8988T (cell line): ENCODE data around the gene SYP.
A peak's percentile ranks its signal among the peaks of the same experiment; 100 is the strongest.
"Not testable (repeated sequence)": the region's sequence is repeated elsewhere in the genome, so short reads cannot be mapped to it uniquely, and the experiment has no call there.

Experiments used
- DNase-seq: peaks from one replicate; pipeline ENCODE4 v3.0.0; 2011

Gene SYP

DNA sequence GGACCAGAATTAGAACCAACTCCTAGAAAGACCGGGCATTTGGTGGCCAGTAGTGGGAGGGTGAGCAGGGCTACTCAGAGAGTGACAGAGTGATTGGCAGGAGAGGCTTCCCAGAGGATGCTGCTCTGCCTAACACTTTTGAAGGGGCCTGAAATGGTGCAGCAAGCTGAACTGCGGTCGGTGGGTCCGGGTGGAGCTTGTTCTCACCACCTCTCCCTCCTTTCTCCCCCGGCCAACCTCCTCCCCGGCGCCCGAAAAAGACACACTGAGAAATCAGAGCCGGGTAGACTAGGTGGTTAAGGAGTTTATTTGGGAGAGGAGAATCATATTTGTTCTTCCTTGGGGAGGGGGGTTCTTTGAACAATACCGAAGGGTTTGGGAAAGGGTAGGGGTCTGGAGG, 12.5 kb downstream of the SYP start:
- no peak for DNase-seq

DNA sequence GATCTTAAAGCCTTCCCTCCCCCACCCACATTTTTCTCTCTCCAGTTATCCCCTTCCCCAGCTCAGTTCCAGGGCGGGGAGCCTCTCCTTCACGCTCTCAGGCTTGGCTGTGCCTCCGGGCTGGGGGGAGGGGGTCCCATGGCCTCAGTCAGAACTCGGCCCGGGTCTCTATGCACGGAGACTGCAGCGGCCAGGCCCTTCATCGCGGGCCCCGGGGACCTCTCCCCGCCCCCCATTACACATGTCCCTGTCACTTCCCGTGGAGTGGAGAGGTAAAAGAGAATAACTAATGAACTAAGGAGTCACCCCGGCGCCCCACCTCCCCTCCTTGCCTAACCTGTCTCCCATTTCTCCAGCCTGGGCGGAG, 13.0 kb downstream of the SYP start:
- DNase-seq, result no peak

DNA sequence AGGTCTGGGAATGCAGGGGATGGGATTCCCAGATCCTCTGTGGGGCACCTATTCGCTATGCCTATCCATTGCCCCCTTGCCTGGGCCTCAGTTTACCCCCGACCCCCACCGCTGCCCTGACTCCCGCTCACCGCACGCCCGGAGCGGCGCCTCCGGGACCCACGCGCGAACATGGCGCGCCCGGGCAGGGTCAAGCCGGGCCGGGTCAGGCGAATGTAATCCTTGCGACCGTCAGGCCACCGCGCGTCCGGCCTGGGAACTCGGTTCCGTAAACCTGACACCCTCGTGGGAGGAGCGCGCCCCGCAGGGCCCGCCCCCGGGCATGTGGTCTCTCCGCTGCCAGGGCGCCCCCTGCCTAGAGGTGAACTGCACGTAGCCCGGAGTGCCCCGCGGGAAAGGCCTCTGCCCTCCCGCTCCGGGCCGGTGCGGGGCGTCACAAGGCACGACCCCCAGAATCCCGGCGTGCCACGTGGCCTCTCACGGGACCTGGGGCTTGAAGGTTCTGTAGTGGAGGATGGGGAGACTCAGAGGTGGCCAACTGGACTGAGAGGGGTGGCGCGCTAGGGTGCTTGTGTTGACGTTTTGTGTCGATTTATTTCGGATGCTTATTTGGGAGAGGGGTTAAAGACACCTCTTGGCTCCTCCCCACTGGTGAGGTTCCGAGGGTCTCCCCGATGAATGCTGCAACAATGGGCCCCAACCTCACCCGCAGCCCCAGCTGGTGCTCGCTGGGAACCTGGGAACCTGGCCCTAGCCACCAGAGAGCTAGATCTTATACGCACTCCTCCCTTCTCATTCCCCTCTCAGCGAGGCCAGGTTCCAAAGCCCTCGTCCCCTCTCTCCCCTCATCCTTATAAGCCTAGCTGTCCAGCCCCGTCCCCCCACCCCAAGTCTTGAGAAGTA, 13.6 kb downstream of the SYP start, which contains the start of gene PRICKLE3:
Gene PRICKLE3, minus strand, starts transcription at position 249 of the 903 bp plus-strand sequence. Its CDS starts 76 bp downstream, at position 173.
- peak; percentile 67 for DNase-seq

- peak; percentile 70 for DNase-seq
Measured at GRCh38 chrX:49184294-49185281, 15.4 kb downstream of the SYP start.

GRCh38 chrX:49183701-49184281, 16.2 kb downstream of the SYP start:
- no peak for DNase-seq

- DNase-seq, result no peak
Measured at GRCh38 chrX:49179358-49179757, 20.6 kb downstream of the SYP start.

DNA sequence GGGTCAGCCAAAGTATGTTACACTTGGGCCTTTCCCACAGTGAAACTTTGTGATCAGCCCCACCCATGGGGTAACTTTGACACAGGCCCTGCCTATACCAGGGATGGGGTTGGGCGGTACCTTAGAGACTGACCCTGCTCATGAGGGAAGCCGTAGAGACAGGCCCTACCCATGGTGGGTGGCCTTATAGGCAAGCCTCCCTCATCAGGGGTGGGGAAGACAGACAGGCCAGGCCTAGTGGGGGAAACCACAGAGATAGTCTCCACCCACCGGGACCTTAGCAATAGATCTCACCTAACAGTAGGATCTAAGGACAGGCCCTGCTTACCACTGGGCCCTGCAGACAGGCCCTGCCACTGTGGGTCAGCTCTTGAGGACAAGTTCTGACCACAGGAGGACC, 21.5 kb downstream of the SYP start:
- no peak for DNase-seq

- no peak for DNase-seq
Measured at GRCh38 chrX:49177873-49178480, 22.0 kb downstream of the SYP start.

DNA sequence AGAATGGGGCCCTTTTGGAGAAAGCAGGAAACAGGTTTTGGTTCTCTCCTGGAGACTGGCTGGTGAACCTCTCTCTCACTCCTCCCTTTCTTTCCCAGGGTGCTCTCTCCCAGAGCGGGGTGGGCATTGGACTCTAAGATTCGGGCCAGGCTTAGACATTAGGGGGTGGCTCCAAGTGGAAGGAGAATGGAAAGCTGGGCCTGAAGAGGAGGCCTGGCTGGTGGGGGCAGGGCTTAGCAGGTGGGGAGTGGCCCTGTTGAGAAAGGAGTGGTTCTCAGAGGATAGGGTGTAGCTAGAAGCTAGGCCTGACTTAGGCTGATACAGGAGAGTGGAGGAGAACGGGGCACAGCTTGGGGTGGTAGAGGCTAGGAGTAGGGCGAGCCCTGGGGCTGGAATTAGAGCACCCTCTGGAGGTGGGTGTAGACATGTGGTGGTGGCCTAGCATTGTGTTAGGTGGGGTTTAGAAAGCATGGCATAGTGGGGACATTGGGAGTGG, 22.6 kb downstream of the SYP start:
- DNase-seq, result no peak

DNA sequence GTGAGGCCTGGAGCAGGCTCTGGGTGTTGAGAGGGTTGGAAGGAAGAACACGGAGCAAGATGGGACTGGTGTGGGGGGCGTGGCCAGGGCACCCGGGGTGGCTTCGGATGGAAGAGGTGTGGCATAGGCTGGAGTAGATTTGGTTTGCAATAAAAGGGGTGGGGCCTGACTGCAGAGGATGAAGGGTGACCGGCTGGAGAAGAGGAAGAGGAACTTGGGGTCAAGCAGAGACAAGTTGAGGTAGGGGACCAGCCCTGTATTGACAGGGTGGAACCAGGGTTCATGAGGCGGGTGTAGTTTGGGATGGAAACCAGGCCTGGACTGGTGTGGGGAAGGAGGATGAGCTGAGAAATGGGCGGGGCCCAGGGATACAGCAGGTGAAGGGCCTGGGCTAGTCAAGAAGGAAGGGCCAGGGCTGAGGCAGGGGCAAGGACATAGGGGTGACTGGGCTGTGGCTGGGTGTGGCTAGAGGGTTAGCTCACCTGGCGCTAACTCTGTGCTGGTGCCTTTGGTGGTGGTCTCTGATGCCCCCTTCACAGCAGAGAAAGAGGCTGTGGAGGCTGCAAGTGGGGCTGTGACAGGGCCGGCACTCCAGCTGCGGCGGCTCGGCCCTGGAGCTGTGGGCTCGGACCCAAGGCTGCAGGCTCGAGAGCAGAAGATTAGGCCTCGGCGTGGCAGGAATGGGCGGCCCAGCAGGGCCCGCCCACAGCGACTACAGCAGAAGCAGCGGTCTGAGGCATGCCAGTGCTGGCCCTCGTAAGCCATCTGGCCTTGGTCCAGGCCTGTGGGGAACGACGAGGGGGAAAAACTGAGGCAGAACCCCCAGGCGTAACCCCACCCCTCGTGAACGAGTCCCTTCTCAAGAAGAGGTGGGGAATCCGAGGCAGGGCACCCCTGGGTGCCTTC, 23.3 kb downstream of the SYP start:
- DNase-seq, result no peak

GRCh38 chrX:49175435-49176274, 24.3 kb downstream of the SYP start:
- no peak for DNase-seq

DNA sequence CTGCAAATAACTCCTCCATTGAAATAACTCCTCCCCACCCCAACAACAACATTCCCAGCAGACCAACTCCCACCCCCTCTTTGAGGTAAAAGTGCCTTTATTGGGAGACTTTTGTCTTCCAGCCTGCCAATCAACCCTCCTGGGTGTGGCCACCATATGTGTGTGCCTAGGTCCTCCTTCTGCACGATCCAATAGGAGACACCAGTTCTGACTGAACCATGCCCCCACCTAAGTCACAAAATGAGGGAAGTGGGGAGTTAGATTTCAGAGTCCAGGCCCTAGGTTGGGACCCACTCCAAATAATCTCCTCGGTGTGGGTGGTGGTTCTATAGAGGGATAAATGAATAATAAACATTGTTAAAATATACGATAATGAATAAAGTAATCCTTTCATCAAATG, 25.3 kb downstream of the SYP start:
- DNase-seq, result no peak

DNA sequence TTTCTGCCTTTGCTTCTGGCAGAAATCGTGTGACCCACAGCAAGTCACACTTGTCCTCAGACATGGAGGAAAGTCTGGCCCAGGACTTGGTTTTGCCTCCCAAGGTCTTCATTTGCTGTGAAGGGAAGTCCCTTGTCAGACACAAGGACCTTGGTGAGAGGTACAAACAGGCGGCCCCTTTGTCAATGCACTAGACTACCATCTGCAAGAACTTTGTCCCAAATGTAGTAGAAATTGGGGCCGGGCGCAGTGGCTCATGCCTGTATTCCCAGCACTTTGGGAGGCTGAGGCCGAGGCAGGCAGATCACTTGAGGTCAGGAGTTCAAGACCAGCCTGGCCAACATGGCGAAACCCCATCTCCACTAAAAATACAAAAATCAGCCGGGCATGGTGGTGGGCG, 26.4 kb downstream of the SYP start:
- DNase-seq, result not testable (repeated sequence)

GRCh38 chrX:49172280-49172780, 27.7 kb downstream of the SYP start:
- DNase-seq, result peak; percentile 37

GRCh38 chrX:49171752-49172279, 28.2 kb downstream of the SYP start, which contains the start of gene PLP2:
PLP2 (plus strand) TSS chrX:49171898; CDS start chrX:49172001, 103 bp downstream.
- DNase-seq, result peak; percentile 73

DNA sequence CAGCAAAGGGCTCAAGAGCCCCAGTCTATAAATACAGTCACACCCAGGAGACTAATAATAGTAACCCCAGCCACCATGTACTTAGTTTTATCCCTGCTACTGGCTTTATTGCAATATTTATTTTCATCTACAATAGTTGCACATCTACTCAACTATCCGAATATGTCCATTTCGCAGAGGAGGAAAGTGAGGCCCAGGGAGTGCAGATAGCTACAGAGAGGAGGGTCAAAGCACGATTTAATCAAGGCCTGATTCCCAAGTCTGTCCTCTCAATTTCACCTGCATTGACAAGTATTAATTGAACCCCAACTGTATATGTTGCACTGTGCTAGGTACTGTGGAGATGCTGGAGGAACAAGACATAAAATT, 32.3 kb downstream of the SYP start:
- DNase-seq, result no peak

DNA sequence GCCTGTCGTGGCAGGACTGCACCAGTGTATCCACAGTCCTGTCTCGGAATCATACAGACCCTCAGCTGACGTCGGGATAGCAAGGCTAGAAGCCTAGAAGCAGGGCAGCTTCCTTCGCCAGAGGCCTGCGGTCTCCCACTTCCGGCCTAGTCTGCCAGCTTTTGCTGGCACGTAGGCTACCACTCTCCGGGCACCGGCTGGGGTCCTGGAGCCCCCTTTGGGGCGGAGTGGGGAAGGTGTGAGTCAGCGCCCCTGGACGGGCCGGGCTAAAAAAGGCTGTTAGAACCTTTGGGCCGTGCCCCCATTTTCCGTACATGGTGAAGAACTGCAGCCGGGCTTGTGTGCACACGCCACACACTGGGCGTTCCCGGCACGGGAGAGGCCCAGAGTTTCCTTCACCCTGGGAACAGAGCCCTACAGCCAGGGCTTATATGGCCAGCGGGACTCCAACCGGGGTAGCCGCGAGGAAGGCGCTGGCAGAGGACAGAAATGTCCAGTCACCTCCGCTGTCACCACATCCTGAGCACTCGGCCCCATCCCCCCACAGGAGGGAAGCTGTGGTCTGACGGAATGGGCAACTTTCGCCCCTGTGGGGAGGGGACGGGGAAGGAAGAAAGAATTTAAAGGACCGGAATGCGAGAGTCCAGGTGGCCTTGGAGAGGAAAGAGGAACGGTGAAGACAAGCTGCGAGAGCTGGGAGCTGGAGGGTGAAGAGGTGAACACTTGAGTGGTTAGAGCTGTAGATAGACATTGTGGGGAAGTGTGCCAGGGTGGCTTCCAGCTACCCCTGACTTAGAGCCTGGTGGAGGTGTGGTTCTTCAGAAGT, 32.9 kb downstream of the SYP start:
- no peak for DNase-seq

- DNase-seq, result peak; percentile 85
Measured at GRCh38 chrX:49165901-49166881, 33.8 kb downstream of the SYP start.
